ENCODE data around the gene COX5B.
"Not testable (repeated sequence)": the region's sequence is repeated elsewhere in the genome, so short reads cannot be mapped to it uniquely, and the experiment has no call there.

The COX5B gene, protein sequence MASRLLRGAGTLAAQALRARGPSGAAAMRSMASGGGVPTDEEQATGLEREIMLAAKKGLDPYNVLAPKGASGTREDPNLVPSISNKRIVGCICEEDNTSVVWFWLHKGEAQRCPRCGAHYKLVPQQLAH

GRCh38 chr2:97645695-97646629 is at the start of gene COX5B:
COX5B (plus strand) TSS chr2:97646062; CDS start chr2:97646087, 25 bp downstream.
- DNase-seq (ENCODE audit: low spot score), result peak; percentile 98

- DNase-seq (ENCODE audit: low spot score), result not testable (repeated sequence)
Observed at GRCh38 chr2:97596180-97596579, 49.7 kb upstream of the COX5B start.

GRCh38 chr2:97601537-97601936 is 44.3 kb upstream of the COX5B start:
- DNase-seq (ENCODE audit: low spot score), result not testable (repeated sequence)

DNA sequence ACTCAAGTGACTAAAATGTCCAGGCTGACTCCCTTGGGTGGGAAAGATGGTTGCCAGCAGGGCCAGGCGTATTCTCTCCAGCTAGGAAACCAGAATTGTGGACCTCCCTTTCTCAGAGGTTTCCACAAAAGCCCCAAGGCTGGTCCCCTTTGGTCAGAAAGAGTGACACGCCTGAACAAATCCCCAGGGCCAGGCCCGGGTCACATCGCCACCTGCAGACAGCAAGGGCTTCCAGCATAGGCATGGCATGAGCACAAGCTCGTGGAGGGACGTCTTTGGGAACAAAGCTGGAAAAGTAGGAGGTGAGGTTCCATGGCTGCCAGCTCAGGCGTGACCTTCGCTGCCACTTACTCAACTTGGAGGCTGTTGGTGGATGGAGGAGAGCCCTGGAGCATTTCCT is 40.8 kb upstream of the COX5B start:
- not testable (repeated sequence) for DNase-seq (ENCODE audit: low spot score)

DNA sequence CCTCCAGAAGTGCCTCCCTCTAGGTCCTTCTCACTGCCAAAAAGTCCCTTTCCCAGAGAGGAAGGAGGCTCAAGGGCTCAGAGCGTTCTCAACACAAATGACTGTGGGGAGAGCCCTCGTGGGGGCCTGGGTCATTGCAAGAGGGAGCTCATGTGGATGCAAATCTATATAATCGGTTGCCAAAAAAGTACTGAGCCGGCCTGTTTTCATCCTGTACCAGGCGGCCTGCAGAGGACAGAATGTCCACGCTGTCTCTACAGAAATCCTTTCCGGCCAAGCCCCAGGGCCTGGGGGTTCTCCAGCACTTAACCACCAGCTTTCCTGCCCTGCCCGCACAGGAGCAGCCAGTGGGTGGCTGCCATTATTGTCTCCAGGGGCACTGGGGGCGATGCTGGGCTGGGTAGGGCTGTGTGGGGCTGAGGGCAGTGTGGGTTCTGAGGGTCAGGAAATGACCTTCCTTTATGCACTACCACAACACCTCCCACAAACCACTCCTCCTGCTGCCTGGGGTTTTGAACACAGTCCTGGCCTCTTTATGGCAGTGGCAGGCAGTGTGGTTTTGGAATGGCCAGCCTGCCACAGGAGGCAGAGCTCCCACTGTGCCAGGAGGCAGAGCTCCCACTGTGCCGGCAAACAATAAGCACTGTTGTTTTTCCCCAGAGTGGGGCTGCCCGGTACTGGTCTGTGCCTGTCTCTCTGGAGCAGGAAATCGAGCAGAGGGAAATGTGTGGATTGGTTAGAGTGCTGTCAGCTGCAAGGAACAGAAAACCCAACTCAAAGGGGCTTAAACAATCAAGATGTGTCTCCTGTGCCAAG is 40.1 kb upstream of the COX5B start:
- DNase-seq (ENCODE audit: low spot score), result not testable (repeated sequence)

DNA sequence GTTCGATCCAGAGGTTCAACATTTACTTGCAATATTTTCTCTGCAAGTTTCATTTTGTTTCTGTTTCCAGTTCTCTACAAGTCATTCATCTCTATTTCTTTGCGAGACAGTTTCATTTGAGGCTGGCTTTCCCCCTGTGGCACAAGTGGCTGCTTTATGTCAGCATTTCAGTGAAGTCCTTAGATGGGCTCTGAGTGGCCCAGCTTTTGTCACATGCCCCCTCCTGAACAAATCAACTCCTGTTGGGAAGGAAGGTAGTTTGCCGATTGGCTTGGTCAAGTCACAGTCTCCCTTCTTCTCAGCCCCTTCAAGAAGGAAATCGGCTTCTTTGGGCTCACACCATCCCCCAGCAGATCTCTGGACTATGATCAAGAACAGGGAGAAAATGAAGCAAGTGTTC is 37.1 kb upstream of the COX5B start:
- not testable (repeated sequence) for DNase-seq (ENCODE audit: low spot score)

DNA sequence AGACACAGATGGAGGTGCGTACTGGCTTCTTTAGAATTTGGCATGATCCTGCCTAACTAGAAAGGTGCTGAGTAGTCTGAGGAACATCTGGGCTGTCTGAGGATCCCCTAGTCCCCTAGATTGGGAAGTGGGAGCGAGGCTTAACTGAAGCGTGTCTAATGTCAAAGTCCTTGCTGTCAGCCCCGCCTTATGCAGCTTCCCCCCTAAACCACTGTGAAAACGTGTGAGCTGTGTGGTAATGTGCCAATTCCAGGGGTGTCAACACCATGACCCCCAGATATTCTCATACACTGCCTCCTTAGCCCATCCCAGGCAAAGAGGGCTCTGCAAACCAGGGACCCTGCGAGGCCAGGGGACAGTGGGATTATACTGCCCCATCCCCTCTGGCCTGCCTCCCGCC is 34.0 kb upstream of the COX5B start:
- DNase-seq (ENCODE audit: low spot score), result not testable (repeated sequence)

- not testable (repeated sequence) for DNase-seq (ENCODE audit: low spot score)
Observed at GRCh38 chr2:97615746-97616145, 30.1 kb upstream of the COX5B start.

DNA sequence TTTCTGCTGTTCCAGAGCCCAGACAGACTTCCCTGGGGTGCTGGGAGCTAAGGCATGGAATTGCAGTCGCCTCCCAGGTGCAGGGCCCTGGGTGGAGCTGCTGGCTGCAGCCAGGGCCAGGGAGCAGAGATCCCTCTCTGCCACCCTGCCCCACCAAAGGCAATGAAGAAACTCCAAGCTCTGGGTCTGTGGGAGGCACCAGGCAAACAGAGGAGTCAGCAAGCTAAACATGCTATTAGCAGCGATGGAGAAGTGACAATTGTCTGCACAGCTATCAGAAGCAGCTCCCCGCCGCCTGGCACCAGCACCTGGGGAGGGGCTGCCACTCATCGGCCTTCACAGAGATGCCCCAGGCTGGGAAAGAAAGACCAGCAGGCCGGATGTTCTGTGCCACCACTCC is 28.0 kb upstream of the COX5B start:
- DNase-seq (ENCODE audit: low spot score), result no peak

DNA sequence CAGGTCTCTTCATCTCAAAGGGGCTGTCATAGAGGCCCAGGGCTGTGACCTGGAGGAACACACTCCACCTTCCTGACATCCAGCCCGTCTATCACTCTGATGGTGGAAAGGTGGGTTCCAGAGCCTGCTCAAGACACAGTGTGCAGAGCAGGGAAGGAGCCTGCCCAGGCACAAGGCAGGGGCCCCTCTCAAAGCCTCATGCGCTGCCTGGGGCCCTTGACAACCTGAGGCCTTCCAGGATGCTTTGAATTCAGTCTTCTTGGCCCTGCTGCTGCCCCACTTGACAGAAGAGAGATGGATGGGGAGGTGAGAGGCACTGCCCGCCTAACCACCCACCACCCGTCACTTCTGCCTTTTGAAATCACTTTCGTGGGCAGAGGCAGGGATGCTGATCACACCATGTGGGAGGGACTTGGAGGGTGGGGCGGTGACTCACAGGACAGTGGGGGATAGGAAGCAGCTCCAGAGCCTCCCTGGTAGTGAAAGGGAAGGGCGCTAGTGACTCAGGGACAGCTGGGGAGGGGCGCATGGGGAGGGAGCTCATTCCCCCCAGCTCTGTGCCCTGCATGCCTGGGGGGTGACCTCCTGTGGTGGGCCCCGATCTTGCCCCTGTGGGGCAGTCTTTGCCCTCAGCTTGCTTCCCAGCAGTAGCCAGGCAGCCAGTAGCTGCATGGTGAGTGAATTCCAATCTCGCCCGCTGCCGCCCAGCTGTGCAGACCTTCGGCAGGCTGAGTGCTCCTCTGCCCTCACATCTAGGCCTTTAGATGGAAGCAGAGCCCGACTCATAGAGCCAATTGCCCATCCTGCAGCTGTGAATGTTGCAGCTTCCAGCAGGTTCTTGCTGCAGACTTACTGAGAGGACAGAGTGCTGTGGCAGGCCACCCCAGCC is 26.7 kb upstream of the COX5B start:
- not testable (repeated sequence) for DNase-seq (ENCODE audit: low spot score)

- DNase-seq (ENCODE audit: low spot score), result not testable (repeated sequence)
Observed at GRCh38 chr2:97620492-97620891, 25.4 kb upstream of the COX5B start.

- not testable (repeated sequence) for DNase-seq (ENCODE audit: low spot score)
Observed at GRCh38 chr2:97622976-97623375, 22.9 kb upstream of the COX5B start.

DNA sequence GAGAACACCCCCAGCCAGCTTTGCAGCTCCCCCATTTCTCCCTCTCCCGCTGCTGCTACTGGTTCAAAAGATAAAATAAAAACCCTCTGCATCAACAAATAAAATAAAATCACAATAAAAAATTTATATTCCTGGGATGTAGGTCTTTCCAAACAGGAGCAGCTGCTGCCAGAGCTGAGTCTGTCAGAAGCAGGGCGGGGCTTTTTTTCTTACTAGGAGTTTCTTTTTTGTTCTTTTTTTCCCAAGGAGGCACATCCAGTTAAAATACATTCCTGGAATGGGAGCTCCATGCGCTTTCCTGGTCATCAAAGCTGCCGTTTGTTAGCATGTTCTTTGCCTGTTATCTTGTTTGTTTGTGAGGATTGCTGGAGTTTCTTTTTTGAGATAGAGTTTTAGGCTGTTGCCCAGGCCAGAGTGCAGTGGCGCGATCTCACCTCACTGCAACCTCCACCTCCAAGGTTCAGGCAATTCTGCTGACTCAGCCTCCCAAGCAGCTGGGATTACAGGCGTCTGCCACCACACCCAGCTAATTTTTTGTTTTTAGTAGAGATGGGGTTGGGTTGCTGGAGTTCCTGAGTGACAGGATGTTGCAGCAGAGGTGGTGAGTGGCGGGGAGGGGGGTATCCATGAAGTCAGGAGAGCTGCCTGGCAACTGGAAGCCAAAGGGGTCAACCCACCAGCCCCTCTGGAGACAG is 20.4 kb upstream of the COX5B start:
- DNase-seq (ENCODE audit: low spot score), result not testable (repeated sequence)

GRCh38 chr2:97626049-97626430 is 19.8 kb upstream of the COX5B start:
- DNase-seq (ENCODE audit: low spot score), result not testable (repeated sequence)

- no peak for DNase-seq (ENCODE audit: low spot score)
Observed at GRCh38 chr2:97644023-97644717, 1.7 kb upstream of the COX5B start.

GRCh38 chr2:97645112-97645694 is 659 bp upstream of the COX5B start:
- DNase-seq (ENCODE audit: low spot score), result peak; percentile 24

DNA sequence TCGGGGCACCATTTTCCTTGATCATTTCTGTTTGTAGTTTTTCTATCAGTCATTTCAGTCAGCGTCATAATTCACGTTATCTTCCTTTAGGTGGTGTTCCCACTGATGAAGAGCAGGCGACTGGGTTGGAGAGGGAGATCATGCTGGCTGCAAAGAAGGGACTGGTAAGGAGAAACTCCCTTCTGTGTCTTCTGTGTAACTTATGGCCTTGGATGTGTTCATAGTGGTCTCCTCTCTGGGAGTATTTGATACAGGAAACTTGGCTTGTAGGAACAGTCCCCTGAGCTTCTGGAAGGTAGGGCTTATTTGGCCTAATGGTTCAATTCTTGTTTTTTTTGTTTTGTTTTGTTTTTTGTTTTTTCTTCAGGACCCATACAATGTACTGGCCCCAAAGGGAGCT is 1.1 kb downstream of the COX5B start:
- DNase-seq (ENCODE audit: low spot score), result no peak

GRCh38 chr2:97651114-97651513 is 5.3 kb downstream of the COX5B start:
- DNase-seq (ENCODE audit: low spot score), result no peak

DNA sequence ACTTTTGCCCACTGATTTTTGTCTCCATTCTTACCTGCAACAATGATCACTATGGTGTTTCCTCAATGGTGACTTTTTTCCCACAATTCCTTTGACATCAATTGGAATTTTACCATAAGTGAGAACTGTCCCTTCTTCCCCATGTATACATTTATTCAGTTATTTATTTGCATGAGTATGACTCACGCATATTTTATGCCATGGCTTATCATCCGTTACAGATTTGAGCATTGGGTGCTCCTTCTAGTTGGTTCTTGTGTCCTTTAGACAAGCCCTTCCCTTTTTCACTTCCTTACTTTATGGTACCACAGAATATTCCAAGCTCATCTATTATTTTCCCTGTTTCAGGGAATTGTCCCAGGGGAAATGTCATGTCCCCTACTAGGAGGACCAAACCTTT is 7.6 kb downstream of the COX5B start:
- no peak for DNase-seq (ENCODE audit: low spot score)

DNA sequence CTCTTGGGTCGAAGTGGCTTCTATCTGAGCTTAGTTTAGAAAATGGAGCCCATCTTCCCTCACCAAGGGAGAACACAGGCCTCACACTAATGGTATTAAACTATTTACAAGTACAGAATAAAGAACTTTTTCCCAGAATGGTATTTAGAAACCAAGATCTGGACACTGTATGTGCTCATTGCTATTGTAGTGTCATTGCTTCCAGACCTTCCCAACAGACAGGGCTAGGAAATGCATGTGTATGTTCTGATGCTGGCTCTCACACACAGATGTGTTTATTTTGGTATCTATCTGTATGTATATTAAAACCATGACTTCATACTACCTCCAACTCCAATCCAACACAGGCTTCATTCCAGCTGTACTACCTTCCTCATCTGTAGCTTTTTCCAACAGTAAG is 8.0 kb downstream of the COX5B start:
- DNase-seq (ENCODE audit: low spot score), result no peak
